ENCODE data around the gene MALRD1.

- TF ChIP-seq CTCF (IDR thresholded peaks at IDR 0.05; ENCODE audit: insufficient read depth, low read depth, low read length) (no peak), EZH2 (IDR thresholded peaks at IDR 0.05; ENCODE audit: insufficient read depth, low read length) (no peak)
These were observed 7.4 kb upstream of the MALRD1 start for GRCh38 chr10:19041171-19041570.
